Measurements from ENCODE around the gene EXOC1.
"Not testable (repeated sequence)": the region's sequence is repeated elsewhere in the genome, so short reads cannot be mapped to it uniquely, and the experiment has no call there.

DNA sequence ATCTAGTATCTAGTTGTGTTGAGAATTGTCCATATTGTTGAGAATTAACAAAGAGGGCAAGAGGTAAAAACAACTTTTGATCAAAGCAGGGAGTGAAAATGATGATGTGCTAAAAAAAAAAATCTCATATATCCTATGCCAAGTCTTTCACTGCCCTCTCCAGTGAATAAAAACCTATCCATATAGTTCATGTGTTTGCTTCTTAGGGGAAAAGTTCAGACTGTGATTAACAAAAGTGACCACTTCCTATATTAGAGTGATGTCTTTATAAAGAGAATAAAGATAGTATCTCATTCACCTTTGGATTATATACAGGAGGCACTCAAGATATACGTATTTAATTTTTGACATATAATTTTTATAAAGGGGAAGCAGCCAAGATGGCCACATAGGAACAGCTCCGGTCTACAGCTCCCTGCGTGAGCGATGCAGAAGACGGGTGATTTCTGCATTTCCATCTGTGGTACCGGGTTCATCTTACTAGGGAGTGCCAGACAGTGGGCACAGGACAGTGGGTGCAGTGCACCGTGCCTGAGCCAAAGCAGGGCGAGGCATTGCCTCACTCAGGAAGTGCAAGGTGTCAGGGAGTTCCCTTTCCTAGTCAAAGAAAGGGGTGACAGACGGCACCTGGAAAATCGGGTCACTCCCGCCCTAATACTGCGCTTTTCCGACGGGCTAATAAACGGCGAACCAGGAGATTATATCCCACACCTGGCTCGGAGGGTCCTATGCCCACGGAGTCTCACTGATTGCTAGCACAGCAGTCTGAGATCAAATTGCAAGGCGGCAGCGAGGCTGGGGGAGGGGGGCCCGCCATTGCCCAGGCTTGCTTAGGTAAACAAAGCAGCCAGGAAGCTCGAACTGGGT is 11.8 kb upstream of the EXOC1 start:
- not testable (repeated sequence) for TF ChIP-seq POLR2A (IDR thresholded peaks at IDR 0.05); POLR2AphosphoS5 (IDR thresholded peaks at IDR 0.05; ENCODE audit: insufficient read depth in 1 of 2, low read depth in 1 of 2)
- TF ChIP-seq, protein P1, sequence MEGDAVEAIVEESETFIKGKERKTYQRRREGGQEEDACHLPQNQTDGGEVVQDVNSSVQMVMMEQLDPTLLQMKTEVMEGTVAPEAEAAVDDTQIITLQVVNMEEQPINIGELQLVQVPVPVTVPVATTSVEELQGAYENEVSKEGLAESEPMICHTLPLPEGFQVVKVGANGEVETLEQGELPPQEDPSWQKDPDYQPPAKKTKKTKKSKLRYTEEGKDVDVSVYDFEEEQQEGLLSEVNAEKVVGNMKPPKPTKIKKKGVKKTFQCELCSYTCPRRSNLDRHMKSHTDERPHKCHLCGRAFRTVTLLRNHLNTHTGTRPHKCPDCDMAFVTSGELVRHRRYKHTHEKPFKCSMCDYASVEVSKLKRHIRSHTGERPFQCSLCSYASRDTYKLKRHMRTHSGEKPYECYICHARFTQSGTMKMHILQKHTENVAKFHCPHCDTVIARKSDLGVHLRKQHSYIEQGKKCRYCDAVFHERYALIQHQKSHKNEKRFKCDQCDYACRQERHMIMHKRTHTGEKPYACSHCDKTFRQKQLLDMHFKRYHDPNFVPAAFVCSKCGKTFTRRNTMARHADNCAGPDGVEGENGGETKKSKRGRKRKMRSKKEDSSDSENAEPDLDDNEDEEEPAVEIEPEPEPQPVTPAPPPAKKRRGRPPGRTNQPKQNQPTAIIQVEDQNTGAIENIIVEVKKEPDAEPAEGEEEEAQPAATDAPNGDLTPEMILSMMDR (IDR thresholded peaks at IDR 0.05) = not testable (repeated sequence)
